Measurements from ENCODE around the gene LBP. TPM values are rescaled to one million over a fixed set of nuclear protein-coding genes. Genes with fewer than 3 reads are reported as not detected.

Gene LBP
- total RNA-seq, 1 experiment from 2014 or later = 0.37 TPM

GRCh38 chr20:38404016-38404415, 57.7 kb downstream of the LBP start:
- H3K36me3 Mint-ChIP-seq = peaks cover 20% of the 10 kb centered on the region
- no peak for ATAC-seq
- H3K4me1 Mint-ChIP-seq = peaks cover 2% of the 10 kb centered on the region; the same call in 1 of the 2 replicates
- H3K27ac Mint-ChIP-seq = no peak overlapping the region
- H3K9me3 Mint-ChIP-seq = peaks cover 26% of the 10 kb centered on the region
- no peaks in the 10 kb centered on the region; the same call in 1 of the 2 replicates for H3K27me3 Mint-ChIP-seq (ENCODE audit: low read depth)
- DNase-seq (ENCODE audit: low spot score) = no peak
- no peak overlapping the region for H3K4me3 Mint-ChIP-seq
- TF ChIP-seq JUN (CRISPR knock-in tag; IDR thresholded peaks at IDR 0.05) = no peak
- no peak for TF ChIP-seq ZNF512 (CRISPR knock-in tag; IDR thresholded peaks at IDR 0.05; ENCODE audit: borderline replicate concordance)
- no peak for TF ChIP-seq MAX (CRISPR knock-in tag; IDR thresholded peaks at IDR 0.05)
- TF ChIP-seq ZNF396 (CRISPR knock-in tag; IDR thresholded peaks at IDR 0.05; ENCODE audit: borderline replicate concordance) = no peak
- ChIA-PET CTCF (interaction anchor here (1.4 kb wide), 1 partner anchor 66 kb away, joined by 6 read pairs; no protein-coding TSS in a partner anchor), POLR2A (no interaction called here)

- CTCF ChIA-PET = interaction anchor here (0.9 to 2.0 kb wide), 3 partner anchors 16 to 67 kb away, joined by 3 to 8 read pairs (median 6); no protein-coding TSS in a partner anchor
- peaks cover 26% of the 10 kb centered on the region for H3K9me3 Mint-ChIP-seq
- DNase-seq (ENCODE audit: low spot score) (no peak), ATAC-seq (no peak)
- no peaks in the 10 kb centered on the region; the same call in 1 of the 2 replicates for H3K27me3 Mint-ChIP-seq (ENCODE audit: low read depth)
- no peak overlapping the region for H3K27ac Mint-ChIP-seq
- peaks cover 20% of the 10 kb centered on the region for H3K36me3 Mint-ChIP-seq
- TF ChIP-seq USF1 (CRISPR knock-in tag; IDR thresholded peaks at IDR 0.05) (no peak), OVOL2 (CRISPR knock-in tag; IDR thresholded peaks at IDR 0.05; ENCODE audit: borderline replicate concordance) (no peak), E2F4 (CRISPR knock-in tag; IDR thresholded peaks at IDR 0.05; ENCODE audit: borderline replicate concordance, low read depth) (no peak), ZNF219 (CRISPR knock-in tag; IDR thresholded peaks at IDR 0.05; ENCODE audit: borderline replicate concordance) (no peak), EMX1 (CRISPR knock-in tag; IDR thresholded peaks at IDR 0.05) (no peak), ZNF317 (CRISPR knock-in tag; IDR thresholded peaks at IDR 0.05; ENCODE audit: borderline replicate concordance, low read depth) (no peak), KAT7 (CRISPR knock-in tag; IDR thresholded peaks at IDR 0.05; ENCODE audit: borderline replicate concordance) (no peak), E2F5 (CRISPR knock-in tag; IDR thresholded peaks at IDR 0.05) (no peak), ZNF396 (CRISPR knock-in tag; IDR thresholded peaks at IDR 0.05; ENCODE audit: borderline replicate concordance) (no peak), HMGXB4 (CRISPR knock-in tag; IDR thresholded peaks at IDR 0.05) (no peak)
- H3K4me3 Mint-ChIP-seq = no peak overlapping the region
- H3K4me1 Mint-ChIP-seq = peaks cover 2% of the 10 kb centered on the region; the same call in 1 of the 2 replicates
- POLR2A ChIA-PET = no interaction called here
Observed at GRCh38 chr20:38405132-38405531, 58.9 kb downstream of the LBP start.

GRCh38 chr20:38406476-38406875, 60.2 kb downstream of the LBP start:
- no peak for DNase-seq (ENCODE audit: low spot score)
- Mint-ChIP-seq H3K36me3 (peaks cover 20% of the 10 kb centered on the region), H3K4me1 (peaks cover 2% of the 10 kb centered on the region; the same call in 1 of the 2 replicates), H3K27ac (no peak overlapping the region), H3K27me3 (ENCODE audit: low read depth) (no peaks in the 10 kb centered on the region; the same call in 1 of the 2 replicates), H3K4me3 (no peak overlapping the region), H3K9me3 (peaks cover 26% of the 10 kb centered on the region)
- no peak for ATAC-seq
- POLR2A ChIA-PET = no interaction called here
- CTCF ChIA-PET = interaction anchor here (1.0 to 2.0 kb wide), 2 partner anchors 12 to 67 kb away, joined by 3 to 8 read pairs; no protein-coding TSS in a partner anchor
- TF ChIP-seq ATF3 (CRISPR knock-in tag; conservative IDR thresholded peaks at IDR 0.05) = no peak
- no peak for TF ChIP-seq ZNF425 (CRISPR knock-in tag; conservative IDR thresholded peaks at IDR 0.05)
- no peak for TF ChIP-seq E2F1 (CRISPR knock-in tag; IDR thresholded peaks at IDR 0.05)

All from WTC11 (cell line).